GM23248 (cell line): ENCODE data around the gene KEAP1.

ENCODE experiments used
- EZH2 ChIP-seq: fragments of 200-600 bp; sonication (generic); IDR thresholded peaks from 2 replicates; pipeline ENCODE4 v1.6.1; 2018; ENCODE audit warnings: antibody characterized with exemption, mild to moderate bottlenecking; ENCODE audit not compliant: insufficient read depth, poor library complexity, severe bottlenecking
- EZH2phosphoT487 ChIP-seq: fragments of 200-600 bp; sonication (generic); IDR thresholded peaks from 2 replicates; pipeline ENCODE4 v1.6.1; 2018; ENCODE audit warnings: antibody characterized with exemption, moderate library complexity, mild to moderate bottlenecking, low read depth; ENCODE audit not compliant: insufficient read depth

DNA sequence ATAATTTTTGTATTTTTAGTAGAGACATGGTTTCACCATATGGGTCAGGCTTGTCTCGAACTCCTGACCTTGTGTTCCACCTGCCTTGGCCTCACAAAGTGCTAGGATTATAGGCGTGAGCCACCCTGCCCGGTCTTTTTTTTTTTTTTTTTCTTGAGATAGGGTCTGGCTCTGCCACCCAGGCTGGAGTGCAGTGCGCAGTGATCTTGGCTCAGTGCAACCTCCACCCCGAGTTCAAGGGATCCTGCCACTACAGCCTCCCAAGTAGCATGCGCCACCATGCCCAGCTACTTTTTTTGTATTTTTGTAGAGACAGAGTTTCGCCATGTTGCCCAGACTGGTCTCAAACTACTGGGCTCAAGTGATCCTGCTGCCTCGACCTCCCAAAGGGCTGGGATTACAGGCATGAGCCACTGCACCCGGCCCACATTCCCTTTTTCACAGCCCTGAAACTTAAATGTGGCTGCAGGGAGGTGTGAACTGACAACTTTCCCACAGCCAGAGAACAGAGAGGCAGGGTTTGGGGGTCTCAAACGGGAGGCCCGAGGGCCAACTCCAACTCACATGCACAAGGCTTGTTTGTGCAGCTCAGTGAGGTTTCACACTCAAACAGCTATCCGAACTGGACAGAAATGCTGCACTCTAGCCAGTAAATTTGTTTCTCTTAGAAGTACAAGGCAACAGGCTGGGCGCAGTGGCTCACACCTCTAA, 18.5 kb upstream of the KEAP1 start:
- TF ChIP-seq EZH2 = no peak
- TF ChIP-seq EZH2phosphoT487 = no peak
